Mucosa of descending colon (tissue), 3 donors: ENCODE measurements around the gene MAP1B. TPM values are rescaled to one million over a fixed set of nuclear protein-coding genes. Genes with fewer than 3 reads are reported as not detected.

Source experiments
- ATAC-seq: fragments of 200-7000 bp; cut with Tn5 transposase; one replicate; pipeline ENCODE4 v1.9.1; 2020; ENCODE audit warnings: mild to moderate bottlenecking, moderate library complexity
- DNase-seq, 3 donors: peaks; one replicate each; pipeline ENCODE4 v3.0.0-alpha.2; 2020
- H3K36me3 ChIP-seq: fragments of 200-600 bp; one replicate; pipeline ENCODE4 v1.8.0; 2021; ENCODE audit warnings: low read depth, mild to moderate bottlenecking
- H3K4me1 ChIP-seq: fragments of 200-600 bp; one replicate; pipeline ENCODE4 v1.8.0; 2021; ENCODE audit warnings: low read depth, mild to moderate bottlenecking
- H3K4me3 ChIP-seq: fragments of 200-600 bp; one replicate; pipeline ENCODE4 v1.8.0; 2021; ENCODE audit warnings: mild to moderate bottlenecking
- H3K9me3 ChIP-seq: fragments of 200-600 bp; one replicate; pipeline ENCODE4 v1.8.0; 2021; ENCODE audit warnings: mild to moderate bottlenecking
- intact Hi-C, 2 donors: fragments of 100-400 bp; cut with DNase I in 1 of 2; cut with micrococcal nuclease in 1 of 2; formaldehyde crosslinking; loops; one replicate each; pipeline versions ENCODE4 v1.11.0 to v1.11.1; 2022; cut with DNase I, micrococcal nuclease
- total RNA-seq, 3 donors: library from RNA; stranded (reverse); fragmentation: NEBNext Ultra II Directional in 2 of 3; extraction: Animal tissue kit (Norgen Biotek cat#: 25700) in 2 of 3; gene quantifications; one replicate each; pipeline versions ENCODE4 v1.2.1 to v1.2.4, GENCODE V29; 2021 to 2023
- TF ChIP-seq, protein P1 (sequence below): fragments of 200-600 bp; IDR thresholded peaks from one replicate; pipeline ENCODE4 v1.8.0; 2022; ENCODE audit warnings: antibody characterized with exemption, mild to moderate bottlenecking
- donor health status: DM: no; HTN: no; CAD: no; lungs with moderate emphysema.
- donor health status: DM: no; HTN: no; CAD: no.
- donor health status: DM: no; HTN: yes; CAD: no.

Gene MAP1B
- total RNA-seq, 3 donors from 2014 or later: 6.5 to 72.3 (median 20.9) TPM

DNA sequence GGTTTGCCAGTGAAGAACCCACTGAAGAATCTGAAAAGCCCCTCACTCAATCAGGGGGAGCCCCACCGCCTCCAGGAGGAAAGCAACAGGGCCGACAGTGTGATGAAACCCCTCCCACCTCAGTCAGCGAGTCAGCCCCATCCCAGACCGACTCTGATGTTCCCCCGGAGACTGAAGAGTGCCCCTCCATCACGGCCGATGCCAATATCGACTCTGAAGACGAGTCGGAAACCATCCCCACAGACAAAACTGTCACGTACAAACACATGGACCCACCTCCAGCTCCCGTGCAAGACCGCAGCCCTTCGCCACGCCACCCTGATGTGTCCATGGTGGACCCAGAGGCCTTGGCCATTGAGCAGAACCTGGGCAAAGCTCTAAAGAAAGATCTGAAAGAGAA lies 92.4 kb downstream of the MAP1B start:
- DNase-seq (no peak), ATAC-seq (no peak)
- Histone ChIP-seq H3K9me3 (no peaks in the 10 kb centered on the region), H3K36me3 (no peaks in the 10 kb centered on the region), H3K4me3 (no peak overlapping the region), H3K4me1 (no peaks in the 10 kb centered on the region)
- intact Hi-C loops: loop anchor here in 1 of 2 donors (10.0 kb wide), 1 partner anchor 65 kb away; no protein-coding TSS in a partner anchor
- TF ChIP-seq, protein P1, sequence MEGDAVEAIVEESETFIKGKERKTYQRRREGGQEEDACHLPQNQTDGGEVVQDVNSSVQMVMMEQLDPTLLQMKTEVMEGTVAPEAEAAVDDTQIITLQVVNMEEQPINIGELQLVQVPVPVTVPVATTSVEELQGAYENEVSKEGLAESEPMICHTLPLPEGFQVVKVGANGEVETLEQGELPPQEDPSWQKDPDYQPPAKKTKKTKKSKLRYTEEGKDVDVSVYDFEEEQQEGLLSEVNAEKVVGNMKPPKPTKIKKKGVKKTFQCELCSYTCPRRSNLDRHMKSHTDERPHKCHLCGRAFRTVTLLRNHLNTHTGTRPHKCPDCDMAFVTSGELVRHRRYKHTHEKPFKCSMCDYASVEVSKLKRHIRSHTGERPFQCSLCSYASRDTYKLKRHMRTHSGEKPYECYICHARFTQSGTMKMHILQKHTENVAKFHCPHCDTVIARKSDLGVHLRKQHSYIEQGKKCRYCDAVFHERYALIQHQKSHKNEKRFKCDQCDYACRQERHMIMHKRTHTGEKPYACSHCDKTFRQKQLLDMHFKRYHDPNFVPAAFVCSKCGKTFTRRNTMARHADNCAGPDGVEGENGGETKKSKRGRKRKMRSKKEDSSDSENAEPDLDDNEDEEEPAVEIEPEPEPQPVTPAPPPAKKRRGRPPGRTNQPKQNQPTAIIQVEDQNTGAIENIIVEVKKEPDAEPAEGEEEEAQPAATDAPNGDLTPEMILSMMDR: no peak

DNA sequence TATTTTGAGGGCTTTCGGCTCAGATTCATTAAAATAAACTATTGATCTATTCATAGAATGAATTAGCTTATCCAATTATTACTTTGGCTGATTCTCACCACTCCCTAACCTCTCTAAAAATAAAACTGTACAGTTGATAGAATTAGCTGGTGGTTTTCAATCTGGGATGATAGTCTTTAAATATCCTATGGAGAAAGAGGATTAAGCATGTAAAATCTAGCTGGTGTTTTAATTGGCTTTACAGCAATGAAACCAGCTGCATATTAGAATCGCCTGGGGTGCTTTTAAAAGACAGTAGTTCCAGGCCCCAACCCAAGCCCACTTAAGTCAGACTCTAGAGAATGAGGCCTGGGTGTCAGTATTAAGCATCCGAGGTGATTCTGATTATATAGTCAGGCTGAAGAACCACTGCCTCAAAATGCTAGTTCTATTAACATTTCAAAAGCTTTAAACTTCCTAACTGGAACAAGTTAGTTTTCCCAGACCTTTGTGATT lies 95.1 kb downstream of the MAP1B start:
- no peaks in the 10 kb centered on the region for H3K36me3 ChIP-seq
- ATAC-seq: no peak
- intact Hi-C loops: loop anchor here in 1 of 2 donors (10.0 kb wide), 1 partner anchor 62 kb away; no protein-coding TSS in a partner anchor

DNA sequence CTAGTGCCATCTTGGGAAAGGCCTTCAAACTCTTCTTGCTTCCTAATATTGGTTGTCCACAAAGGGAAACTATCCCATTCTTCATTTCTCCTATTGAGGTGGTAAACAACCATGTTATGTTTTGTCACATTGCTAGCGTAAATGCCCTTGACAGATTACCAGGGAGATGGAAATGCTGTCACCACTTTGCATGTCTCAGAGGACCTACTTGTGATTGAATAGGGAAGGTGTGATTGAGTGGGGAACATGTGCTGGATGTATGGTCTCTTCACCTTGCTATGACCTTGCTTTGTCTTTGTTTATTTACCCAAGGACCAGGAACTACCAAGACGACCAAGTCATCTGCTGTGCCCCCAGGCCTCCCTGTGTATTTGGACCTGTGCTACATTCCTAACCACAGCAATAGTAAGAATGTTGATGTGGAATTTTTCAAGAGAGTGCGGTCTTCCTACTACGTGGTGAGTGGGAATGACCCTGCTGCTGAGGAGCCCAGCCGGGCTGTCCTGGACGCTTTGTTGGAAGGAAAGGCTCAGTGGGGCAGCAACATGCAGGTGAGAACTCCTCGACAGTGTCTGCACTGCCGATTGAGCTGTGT lies 96.1 kb downstream of the MAP1B start:
- no peak for ATAC-seq
- H3K4me1 ChIP-seq: no peaks in the 10 kb centered on the region
- no peaks in the 10 kb centered on the region for H3K36me3 ChIP-seq
- no peak for DNase-seq
- TF ChIP-seq, protein P1: no peak
- no peaks in the 10 kb centered on the region for H3K9me3 ChIP-seq
- H3K4me3 ChIP-seq: no peak overlapping the region
- intact Hi-C loops: loop anchor here in 1 of 2 donors (10.0 kb wide), 1 partner anchor 61 kb away; no protein-coding TSS in a partner anchor

More for the DNA sequence above, 95.1 kb downstream of the MAP1B start:
- TF ChIP-seq, protein P1: no peak
- Histone ChIP-seq H3K4me1 (no peaks in the 10 kb centered on the region), H3K9me3 (no peaks in the 10 kb centered on the region), H3K4me3 (no peak overlapping the region)
- DNase-seq: no peak

DNA sequence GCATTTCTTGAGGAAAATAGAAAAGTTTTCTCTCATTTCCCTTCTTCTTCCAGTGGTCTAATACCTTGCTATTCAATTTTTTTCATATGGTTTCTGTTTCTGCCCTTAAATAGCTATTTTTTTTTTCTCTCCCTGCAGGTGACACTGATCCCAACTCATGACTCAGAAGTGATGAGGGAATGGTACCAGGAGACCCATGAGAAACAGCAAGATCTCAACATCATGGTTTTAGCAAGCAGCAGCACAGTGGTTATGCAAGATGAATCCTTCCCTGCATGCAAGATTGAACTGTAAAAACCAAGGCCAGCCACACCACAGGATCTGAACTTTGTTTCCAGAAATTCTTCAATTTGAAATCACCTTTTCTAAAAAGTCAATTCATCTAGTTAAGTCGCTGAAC lies 97.7 kb downstream of the MAP1B start:
- intact Hi-C loops: loop anchor here in 1 of 2 donors (10.0 kb wide), 1 partner anchor 60 kb away; no protein-coding TSS in a partner anchor
- DNase-seq: no peak

DNA sequence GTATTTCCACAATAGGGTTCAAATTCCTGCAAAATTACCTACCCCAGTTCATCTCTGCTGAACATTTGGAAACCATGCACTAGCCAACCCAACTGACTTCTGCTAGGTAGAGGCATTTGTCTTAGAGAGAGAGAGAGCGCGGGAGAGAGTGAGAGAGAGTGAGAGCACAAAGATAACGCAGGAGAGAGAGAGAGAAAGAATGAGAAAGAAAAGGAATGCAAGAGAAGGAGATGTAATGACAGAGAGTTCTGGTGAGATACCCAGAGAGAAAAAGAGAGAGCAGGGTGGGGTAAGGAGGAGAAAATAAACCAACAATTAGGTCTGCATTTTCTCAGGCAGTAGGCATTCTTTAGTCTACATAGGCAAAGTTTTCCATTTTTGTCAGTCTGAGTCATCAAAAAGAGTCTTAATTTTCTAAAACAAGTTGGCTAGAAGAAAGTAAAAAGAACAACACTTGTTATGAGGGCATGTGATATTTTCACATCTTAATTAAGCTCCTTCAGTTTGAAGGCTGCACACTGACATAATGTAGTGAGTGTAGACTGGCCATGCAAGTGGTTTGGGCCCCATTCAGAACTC lies 98.2 kb downstream of the MAP1B start:
- intact Hi-C loops: loop anchor here in 1 of 2 donors (10.0 kb wide), 1 partner anchor 59 kb away; no protein-coding TSS in a partner anchor
- H3K4me1 ChIP-seq: no peaks in the 10 kb centered on the region
- TF ChIP-seq, protein P1: no peak
- DNase-seq (no peak), ATAC-seq (no peak)
- H3K4me3 ChIP-seq: no peak overlapping the region
- H3K9me3 ChIP-seq: no peaks in the 10 kb centered on the region
- H3K36me3 ChIP-seq: no peaks in the 10 kb centered on the region

More for the DNA sequence above, 97.7 kb downstream of the MAP1B start:
- TF ChIP-seq, protein P1: no peak
- no peaks in the 10 kb centered on the region for H3K4me1 ChIP-seq
- H3K4me3 ChIP-seq: no peak overlapping the region
- ATAC-seq: no peak
- H3K36me3 ChIP-seq: no peaks in the 10 kb centered on the region
- no peaks in the 10 kb centered on the region for H3K9me3 ChIP-seq
